Measurements from ENCODE around the gene PSMD1. TPM values are rescaled to one million over a fixed set of nuclear protein-coding genes. Genes with fewer than 3 reads are reported as not detected.

Gene PSMD1
- total RNA-seq, 4 donors from 2014 or later: 47.9 to 79.3 (median 61.9) TPM

DNA sequence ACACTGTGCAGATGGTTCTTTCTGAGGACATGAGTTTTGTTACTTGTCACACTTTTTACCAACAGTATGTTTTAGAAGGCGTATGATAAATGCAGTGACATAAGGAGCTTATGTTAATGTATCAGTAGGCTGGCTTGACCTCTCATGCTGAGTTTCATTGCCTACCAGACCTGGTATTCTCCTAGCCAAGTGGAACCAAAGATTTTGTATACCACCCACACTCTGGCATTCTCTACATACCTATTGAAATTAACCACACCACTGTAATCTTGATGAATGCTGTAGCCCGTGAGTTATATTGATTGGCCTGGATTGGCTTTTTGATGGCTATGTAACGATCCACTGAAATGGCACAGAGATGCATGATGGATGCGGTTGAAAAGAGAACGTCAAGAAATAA lies 56.8 kb downstream of the PSMD1 start:
- WGBS, 2 donors: 85 to 89% methylated on average over 5 of the region's 5 CpGs
- H3K9me3 ChIP-seq: no peaks in the 10 kb centered on the region
- DNase-seq (ENCODE audit: low spot score in 2 of 2): no peak
- H3K36me3 ChIP-seq: peaks cover 0 to 15% (median 0%) of the 10 kb centered on the region in 3 donors
- H3K4me3 ChIP-seq: no peak overlapping the region
- H3K4me1 ChIP-seq: peaks cover 0 to 27% (median 10%) of the 10 kb centered on the region in 4 donors
- H3K27ac ChIP-seq: no peak overlapping the region
- TF ChIP-seq, protein P1, sequence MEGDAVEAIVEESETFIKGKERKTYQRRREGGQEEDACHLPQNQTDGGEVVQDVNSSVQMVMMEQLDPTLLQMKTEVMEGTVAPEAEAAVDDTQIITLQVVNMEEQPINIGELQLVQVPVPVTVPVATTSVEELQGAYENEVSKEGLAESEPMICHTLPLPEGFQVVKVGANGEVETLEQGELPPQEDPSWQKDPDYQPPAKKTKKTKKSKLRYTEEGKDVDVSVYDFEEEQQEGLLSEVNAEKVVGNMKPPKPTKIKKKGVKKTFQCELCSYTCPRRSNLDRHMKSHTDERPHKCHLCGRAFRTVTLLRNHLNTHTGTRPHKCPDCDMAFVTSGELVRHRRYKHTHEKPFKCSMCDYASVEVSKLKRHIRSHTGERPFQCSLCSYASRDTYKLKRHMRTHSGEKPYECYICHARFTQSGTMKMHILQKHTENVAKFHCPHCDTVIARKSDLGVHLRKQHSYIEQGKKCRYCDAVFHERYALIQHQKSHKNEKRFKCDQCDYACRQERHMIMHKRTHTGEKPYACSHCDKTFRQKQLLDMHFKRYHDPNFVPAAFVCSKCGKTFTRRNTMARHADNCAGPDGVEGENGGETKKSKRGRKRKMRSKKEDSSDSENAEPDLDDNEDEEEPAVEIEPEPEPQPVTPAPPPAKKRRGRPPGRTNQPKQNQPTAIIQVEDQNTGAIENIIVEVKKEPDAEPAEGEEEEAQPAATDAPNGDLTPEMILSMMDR (IDR thresholded peaks at IDR 0.05): no peak
- TF ChIP-seq POLR2A (IDR thresholded peaks at IDR 0.05) (no peak), EP300 (IDR thresholded peaks at IDR 0.05) (no peak)
- no peaks in the 10 kb centered on the region for H3K27me3 ChIP-seq

DNA sequence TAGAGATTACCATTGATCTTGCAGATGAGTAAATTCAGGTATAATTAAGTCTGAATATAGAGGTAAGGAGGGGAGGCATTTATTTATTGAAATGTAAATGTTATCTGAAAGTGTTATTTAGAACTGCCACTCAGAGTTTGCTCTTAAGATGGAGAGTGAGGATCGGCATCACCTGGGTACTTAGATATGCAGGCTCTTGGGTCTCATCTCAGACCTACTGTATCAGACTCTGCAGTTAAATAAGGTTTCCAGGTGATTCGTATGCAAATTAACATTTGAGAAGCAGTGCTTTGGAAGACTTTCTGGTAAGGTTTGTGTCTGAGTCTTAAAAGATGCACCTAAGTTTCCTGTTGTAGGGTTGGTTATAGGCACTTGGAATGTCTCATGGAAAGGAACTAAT lies 59.0 kb downstream of the PSMD1 start:
- Histone ChIP-seq H3K9me3 (no peaks in the 10 kb centered on the region), H3K36me3 (no peaks in the 10 kb centered on the region), H3K27ac (no peak overlapping the region), H3K27me3 (no peaks in the 10 kb centered on the region), H3K4me3 (no peak overlapping the region), H3K4me1 (peaks cover 0 to 22% (median 8%) of the 10 kb centered on the region in 4 donors)
- TF ChIP-seq, protein P1 (IDR thresholded peaks at IDR 0.05): no peak
- no peak for TF ChIP-seq EP300 (IDR thresholded peaks at IDR 0.05)
- TF ChIP-seq POLR2A (IDR thresholded peaks at IDR 0.05): no peak
- DNase-seq (ENCODE audit: low spot score in 2 of 2): no peak
- 89 to 91% methylated on average over 2 of the region's 2 CpGs for WGBS, 2 donors

GRCh38 chr2:231117148-231117547 lies 60.5 kb downstream of the PSMD1 start:
- H3K4me3 ChIP-seq: no peak overlapping the region
- H3K27me3 ChIP-seq: no peaks in the 10 kb centered on the region
- H3K4me1 ChIP-seq: peaks cover 0 to 8% (median 2%) of the 10 kb centered on the region in 4 donors
- DNase-seq (ENCODE audit: low spot score in 2 of 2): no peak
- 41 to 43% methylated on average over 1 of the region's 1 CpG for WGBS, 2 donors
- no peaks in the 10 kb centered on the region for H3K9me3 ChIP-seq
- TF ChIP-seq, protein P1 (IDR thresholded peaks at IDR 0.05): no peak
- no peak for TF ChIP-seq EP300 (IDR thresholded peaks at IDR 0.05)
- no peak for TF ChIP-seq POLR2A (IDR thresholded peaks at IDR 0.05)
- H3K27ac ChIP-seq: no peak overlapping the region
- no peaks in the 10 kb centered on the region for H3K36me3 ChIP-seq

GRCh38 chr2:231117922-231118613 lies 61.4 kb downstream of the PSMD1 start:
- no peaks in the 10 kb centered on the region for H3K27me3 ChIP-seq
- H3K27ac ChIP-seq: no peak overlapping the region
- no peaks in the 10 kb centered on the region for H3K36me3 ChIP-seq
- no peaks in the 10 kb centered on the region for H3K9me3 ChIP-seq
- DNase-seq (ENCODE audit: low spot score in 2 of 2): no peak
- H3K4me1 ChIP-seq: peaks cover 0 to 8% (median 1%) of the 10 kb centered on the region in 4 donors
- no peak overlapping the region for H3K4me3 ChIP-seq
- TF ChIP-seq EP300 (IDR thresholded peaks at IDR 0.05): no peak
- TF ChIP-seq POLR2A (IDR thresholded peaks at IDR 0.05): no peak
- TF ChIP-seq, protein P1 (IDR thresholded peaks at IDR 0.05): no peak
- 67 to 68% methylated on average over 4 of the region's 4 CpGs for WGBS, 2 donors

GRCh38 chr2:231118614-231118942 lies 61.9 kb downstream of the PSMD1 start:
- H3K4me3 ChIP-seq: no peak overlapping the region
- H3K27ac ChIP-seq: no peak overlapping the region
- no peaks in the 10 kb centered on the region for H3K27me3 ChIP-seq
- H3K4me1 ChIP-seq: peaks cover 0 to 14% (median 4%) of the 10 kb centered on the region in 4 donors
- no peaks in the 10 kb centered on the region for H3K9me3 ChIP-seq
- TF ChIP-seq, protein P1 (IDR thresholded peaks at IDR 0.05): no peak
- no peak for TF ChIP-seq POLR2A (IDR thresholded peaks at IDR 0.05)
- no peak for TF ChIP-seq EP300 (IDR thresholded peaks at IDR 0.05)
- no peaks in the 10 kb centered on the region for H3K36me3 ChIP-seq
- 74 to 80% methylated on average over 2 of the region's 2 CpGs for WGBS, 2 donors
- no peak for DNase-seq (ENCODE audit: low spot score in 2 of 2)
